ENCODE results near the gene PTPRE.

Gene PTPRE

GRCh38 chr10:128102480-128103228 lies 195.8 kb downstream of the PTPRE start:
- DNase-seq, result no peak

- DNase-seq, result no peak
Observed at GRCh38 chr10:128103229-128103714, 196.4 kb downstream of the PTPRE start.

- no peak for DNase-seq
Observed at GRCh38 chr10:128105383-128105782, 198.5 kb downstream of the PTPRE start.

GRCh38 chr10:128109707-128110106 lies 202.8 kb downstream of the PTPRE start:
- DNase-seq, result no peak

GRCh38 chr10:128110339-128110738 lies 203.4 kb downstream of the PTPRE start:
- no peak for DNase-seq

GRCh38 chr10:128111696-128112095 lies 204.8 kb downstream of the PTPRE start:
- DNase-seq, result no peak

GRCh38 chr10:128113026-128113425 lies 206.1 kb downstream of the PTPRE start:
- DNase-seq, result no peak

- DNase-seq, result no peak
Observed at GRCh38 chr10:128114901-128115300, 208.0 kb downstream of the PTPRE start.

- DNase-seq, result no peak
Observed at GRCh38 chr10:128115356-128115755, 208.5 kb downstream of the PTPRE start.

GRCh38 chr10:128116187-128116586 lies 209.3 kb downstream of the PTPRE start:
- no peak for DNase-seq

- DNase-seq, result no peak
Observed at GRCh38 chr10:128116851-128117615, 210.1 kb downstream of the PTPRE start.

- no peak for DNase-seq
Observed at GRCh38 chr10:128121750-128122412, 215.0 kb downstream of the PTPRE start.

GRCh38 chr10:128122931-128123330 lies 216.0 kb downstream of the PTPRE start:
- DNase-seq, result no peak

- DNase-seq, result no peak
Observed at GRCh38 chr10:128123846-128124245, 216.9 kb downstream of the PTPRE start.

- no peak for DNase-seq
Observed at GRCh38 chr10:128124813-128125403, 218.0 kb downstream of the PTPRE start.

GRCh38 chr10:128125416-128125943 lies 218.6 kb downstream of the PTPRE start:
- no peak for DNase-seq

- peak; percentile 59 to 71 for DNase-seq
Observed at GRCh38 chr10:128125944-128126764, 219.3 kb downstream of the PTPRE start, which contains the start of gene MKI67. MKI67 (minus strand) TSS chr10:128126423; CDS start chr10:128125667, 756 bp downstream.

GRCh38 chr10:128128582-128128981 lies 221.7 kb downstream of the PTPRE start:
- DNase-seq, result no peak

GRCh38 chr10:128130051-128130450 lies 223.1 kb downstream of the PTPRE start:
- no peak for DNase-seq

Measured in NCI-H524 (cell line).